GM21367 (cell line): ENCODE measurements around the gene SNX21.
"Not testable (repeated sequence)": the region's sequence is repeated elsewhere in the genome, so short reads cannot be mapped to it uniquely, and the experiment has no call there.

Experiments used
- ATAC-seq: cut with Tn5 transposase; IDR thresholded peaks from one replicate; pipeline ENCODE4 v1.9.1; 2021; ENCODE audit not compliant: unreplicated experiment

Gene SNX21

DNA sequence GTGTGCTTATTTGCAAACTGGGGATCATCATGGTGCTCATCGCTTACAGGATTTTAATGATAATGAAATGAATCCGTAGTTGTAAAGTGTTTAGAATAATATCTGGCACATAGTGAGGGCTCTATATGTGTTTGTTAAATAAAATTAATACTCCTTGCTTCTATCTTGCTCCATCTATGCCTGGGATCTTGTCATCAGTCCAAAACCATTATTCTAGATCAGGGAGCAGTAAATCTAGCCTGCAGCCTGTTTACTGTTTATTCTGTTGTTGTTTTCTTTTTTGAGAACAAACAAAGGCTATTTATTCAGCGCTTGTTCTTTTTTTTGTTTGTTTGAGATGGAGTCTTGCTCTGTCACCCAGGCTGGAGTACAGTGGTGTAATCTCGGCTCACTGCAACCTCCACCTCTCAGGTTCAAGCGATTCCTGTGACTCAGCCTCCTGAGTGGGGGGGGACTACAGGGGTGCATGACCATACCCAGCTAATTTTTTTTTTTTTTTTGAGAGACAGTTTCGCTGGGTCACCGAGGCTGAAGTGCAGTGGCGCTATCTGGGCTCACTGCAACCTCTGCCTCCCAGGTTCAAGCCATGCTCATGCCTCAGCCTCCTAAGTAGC, 15.5 kb downstream of the SNX21 start:
- no peak for ATAC-seq

DNA sequence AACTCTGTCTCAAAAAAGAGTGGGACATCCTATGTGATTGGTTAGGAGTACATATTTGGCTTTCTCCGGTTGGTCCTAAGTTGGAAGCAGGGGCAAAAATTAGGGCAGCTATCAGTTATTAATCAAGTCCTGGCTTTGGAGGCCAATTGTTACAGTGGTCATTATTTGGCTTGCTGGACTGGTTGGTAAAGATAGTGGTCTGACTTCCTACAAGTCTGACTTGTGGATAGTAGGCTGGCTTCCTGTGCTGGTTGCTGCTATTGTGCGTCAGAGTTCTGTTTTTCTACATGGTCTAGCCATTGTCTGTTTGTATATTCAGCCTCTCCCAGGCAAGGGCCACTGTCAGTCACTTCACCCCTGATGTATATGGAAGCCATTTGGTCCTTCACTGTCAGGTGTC, 16.6 kb downstream of the SNX21 start:
- ATAC-seq = no peak

- no peak for ATAC-seq
Observed at GRCh38 chr20:45850926-45851325, 17.3 kb downstream of the SNX21 start.

GRCh38 chr20:45851501-45851900, 17.9 kb downstream of the SNX21 start:
- ATAC-seq = no peak

- no peak for ATAC-seq
Observed at GRCh38 chr20:45852326-45852725, 18.7 kb downstream of the SNX21 start.

- no peak for ATAC-seq
Observed at GRCh38 chr20:45853484-45853883, 19.9 kb downstream of the SNX21 start.

DNA sequence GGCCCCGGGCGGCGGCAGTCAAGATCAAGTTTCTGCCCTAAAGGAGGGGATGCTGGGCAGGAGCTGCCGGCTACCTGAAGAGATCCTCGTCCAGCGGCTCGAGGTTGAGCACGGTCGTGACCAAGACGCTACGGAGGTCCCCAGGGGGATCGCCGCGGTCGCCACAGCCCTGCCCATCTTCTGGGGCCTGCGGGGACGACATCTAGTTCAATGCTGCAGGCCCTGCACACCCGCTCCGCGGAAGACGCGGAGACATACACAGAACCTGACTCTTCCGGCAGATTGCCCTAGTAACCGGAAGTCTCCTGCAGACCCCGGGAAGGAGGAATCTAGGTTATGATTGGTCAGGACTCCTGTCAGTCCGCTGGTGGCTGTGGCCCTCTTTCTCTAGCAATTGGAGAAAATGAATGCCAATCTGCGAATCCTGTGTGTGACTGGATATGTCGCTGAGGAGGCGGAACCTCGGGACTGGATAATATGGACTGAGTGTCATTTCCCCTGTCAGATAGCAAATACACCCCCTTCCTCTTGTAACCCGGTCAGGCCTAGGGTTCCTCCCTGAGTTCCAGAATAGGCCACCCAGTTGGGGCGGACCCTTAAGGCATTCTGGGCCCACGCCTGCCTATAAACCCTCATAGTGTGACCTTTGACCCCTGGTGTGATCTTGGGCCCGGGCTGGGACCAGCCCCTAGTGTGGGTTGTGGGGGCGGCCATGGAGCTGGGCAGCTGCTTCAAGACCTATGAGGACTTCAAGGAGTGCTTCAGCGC, 23.7 kb downstream of the SNX21 start, which contains the start of the genes ACOT8 and ZSWIM3:
Gene ACOT8, minus strand, starts transcription at position 279 of the 768 bp plus-strand sequence. Its CDS starts 77 bp downstream, at position 202.
Gene ZSWIM3, plus strand, starts transcription at position 501 of the 768 bp plus-strand sequence. Its CDS starts 212 bp downstream, at position 713.
- peak; percentile 90 for ATAC-seq

DNA sequence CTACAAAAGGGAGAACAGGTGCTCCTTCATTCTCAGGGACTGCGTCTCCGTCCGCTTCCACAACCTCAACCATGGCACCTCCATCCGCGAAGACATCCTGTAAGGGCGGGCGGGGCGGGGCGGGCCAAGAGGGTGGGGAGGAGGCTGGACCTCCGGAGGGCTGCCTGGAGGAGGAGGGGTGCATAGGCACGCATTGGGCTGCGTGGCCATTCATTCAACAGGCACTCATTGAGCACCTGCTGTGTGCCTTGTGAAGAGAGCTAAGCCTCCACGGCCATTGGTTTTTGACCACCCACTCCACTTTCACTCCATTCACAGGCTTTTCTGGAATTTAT, 24.2 kb downstream of the SNX21 start:
- ATAC-seq = peak; percentile 21

GRCh38 chr20:45859916-45860315, 26.3 kb downstream of the SNX21 start:
- ATAC-seq = no peak

DNA sequence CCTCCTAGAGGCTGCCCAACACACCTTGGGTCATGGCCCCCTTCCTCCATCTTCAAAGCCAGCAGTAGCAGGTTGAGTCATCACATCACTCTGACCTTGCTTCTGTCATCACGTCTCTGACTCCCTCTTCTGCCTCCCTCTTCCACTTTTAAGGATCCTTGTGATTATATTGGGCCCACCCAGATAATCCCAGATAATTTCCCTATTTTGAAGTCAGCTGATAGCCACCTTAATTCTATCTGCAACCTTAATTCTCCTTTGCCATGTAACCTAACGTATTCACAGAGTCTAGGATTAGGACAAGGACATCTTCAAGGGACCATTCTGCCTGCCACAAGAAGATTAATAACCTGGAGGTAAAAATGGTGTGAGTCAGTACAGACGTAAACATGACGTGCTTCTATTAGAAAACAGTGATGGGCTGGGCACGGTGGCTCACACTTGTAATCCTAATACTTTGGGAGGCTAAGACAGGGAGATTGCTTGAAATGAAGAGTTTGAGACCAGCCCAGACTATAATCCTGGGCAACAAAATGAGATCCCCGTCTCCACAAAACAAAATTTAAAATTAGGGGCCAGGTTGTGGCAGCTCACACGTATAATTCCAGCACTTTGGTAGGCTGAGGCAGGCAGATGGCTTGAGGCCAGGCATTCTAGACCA, 27.1 kb downstream of the SNX21 start:
- no peak for ATAC-seq

- ATAC-seq = no peak
Observed at GRCh38 chr20:45861221-45862075, 27.8 kb downstream of the SNX21 start.

- no peak for ATAC-seq
Observed at GRCh38 chr20:45863543-45864470, 30.2 kb downstream of the SNX21 start.

GRCh38 chr20:45866454-45866853, 32.9 kb downstream of the SNX21 start:
- ATAC-seq = no peak

GRCh38 chr20:45867136-45867818, 33.7 kb downstream of the SNX21 start:
- ATAC-seq = no peak

- no peak for ATAC-seq
Observed at GRCh38 chr20:45867819-45868176, 34.2 kb downstream of the SNX21 start.

- ATAC-seq = no peak
Observed at GRCh38 chr20:45872626-45873025, 39.0 kb downstream of the SNX21 start.

- ATAC-seq = no peak
Observed at GRCh38 chr20:45873409-45874103, 40.0 kb downstream of the SNX21 start.

- not testable (repeated sequence) for ATAC-seq
Observed at GRCh38 chr20:45874104-45874481, 40.5 kb downstream of the SNX21 start.

- no peak for ATAC-seq
Observed at GRCh38 chr20:45874576-45874975, 41.0 kb downstream of the SNX21 start.
